HG02938 (cell line): ENCODE results near the gene SEMA3D.
"Not testable (repeated sequence)": the region's sequence is repeated elsewhere in the genome, so short reads cannot be mapped to it uniquely, and the experiment has no call there.

Source experiments
- ATAC-seq: cut with Tn5 transposase; IDR thresholded peaks from one replicate; pipeline ENCODE4 v1.9.1; 2021; ENCODE audit warnings: mild to moderate bottlenecking, moderate library complexity; ENCODE audit not compliant: unreplicated experiment

SEMA3D gene

GRCh38 chr7:85000735-85001350 lies 186.0 kb downstream of the SEMA3D start:
- no peak for ATAC-seq

- no peak for ATAC-seq
These were observed 187.4 kb downstream of the SEMA3D start for GRCh38 chr7:84999450-84999849.

- no peak for ATAC-seq
These were observed 188.2 kb downstream of the SEMA3D start for GRCh38 chr7:84998665-84999064.

- ATAC-seq, result no peak
These were observed 189.2 kb downstream of the SEMA3D start for GRCh38 chr7:84997626-84998025.

- ATAC-seq, result not testable (repeated sequence)
These were observed 193.9 kb downstream of the SEMA3D start for GRCh38 chr7:84992954-84993353.

GRCh38 chr7:84985073-84985784 lies 201.6 kb downstream of the SEMA3D start:
- ATAC-seq, result no peak

- ATAC-seq, result no peak
These were observed 204.7 kb downstream of the SEMA3D start for GRCh38 chr7:84982199-84982598.

GRCh38 chr7:84981055-84981976 lies 205.5 kb downstream of the SEMA3D start:
- ATAC-seq, result no peak

GRCh38 chr7:84975586-84976185 lies 211.2 kb downstream of the SEMA3D start:
- no peak for ATAC-seq

GRCh38 chr7:84971360-84971759 lies 215.5 kb downstream of the SEMA3D start:
- ATAC-seq, result no peak

- no peak for ATAC-seq
These were observed 216.2 kb downstream of the SEMA3D start for GRCh38 chr7:84970670-84971069.

- no peak for ATAC-seq
These were observed 233.6 kb downstream of the SEMA3D start for GRCh38 chr7:84953234-84953633.

- ATAC-seq, result no peak
These were observed 236.0 kb downstream of the SEMA3D start for GRCh38 chr7:84950836-84951235.

GRCh38 chr7:84949501-84949900 lies 237.4 kb downstream of the SEMA3D start:
- ATAC-seq, result no peak

- ATAC-seq, result no peak
These were observed 237.8 kb downstream of the SEMA3D start for GRCh38 chr7:84949067-84949466.

GRCh38 chr7:84948634-84949033 lies 238.2 kb downstream of the SEMA3D start:
- ATAC-seq, result no peak

- ATAC-seq, result no peak
These were observed 240.3 kb downstream of the SEMA3D start for GRCh38 chr7:84946549-84946948.
